Subcutaneous adipose tissue (tissue), 4 donors: ENCODE measurements around the gene RABGAP1. TPM values are rescaled to one million over a fixed set of nuclear protein-coding genes. Genes with fewer than 3 reads are reported as not detected.

Experiments
- total RNA-seq, 4 donors: library from RNA; depleted of rRNA; stranded (reverse); fragments of >200 nt; gene quantifications; one replicate each; pipeline ENCODE4 v1.1.0, GENCODE V29; 2016
- TF ChIP-seq, protein P1 (sequence below): fragments of 450-650 bp; IDR thresholded peaks from one replicate; pipeline ENCODE4 v1.5.1; 2016; ENCODE audit warnings: low read depth, mild to moderate bottlenecking, control low read depth, antibody characterized with exemption, moderate library complexity

The RABGAP1 gene
- total RNA-seq, 4 donors from 2014 or later: 47.4 to 65.4 (median 52.8) TPM

DNA sequence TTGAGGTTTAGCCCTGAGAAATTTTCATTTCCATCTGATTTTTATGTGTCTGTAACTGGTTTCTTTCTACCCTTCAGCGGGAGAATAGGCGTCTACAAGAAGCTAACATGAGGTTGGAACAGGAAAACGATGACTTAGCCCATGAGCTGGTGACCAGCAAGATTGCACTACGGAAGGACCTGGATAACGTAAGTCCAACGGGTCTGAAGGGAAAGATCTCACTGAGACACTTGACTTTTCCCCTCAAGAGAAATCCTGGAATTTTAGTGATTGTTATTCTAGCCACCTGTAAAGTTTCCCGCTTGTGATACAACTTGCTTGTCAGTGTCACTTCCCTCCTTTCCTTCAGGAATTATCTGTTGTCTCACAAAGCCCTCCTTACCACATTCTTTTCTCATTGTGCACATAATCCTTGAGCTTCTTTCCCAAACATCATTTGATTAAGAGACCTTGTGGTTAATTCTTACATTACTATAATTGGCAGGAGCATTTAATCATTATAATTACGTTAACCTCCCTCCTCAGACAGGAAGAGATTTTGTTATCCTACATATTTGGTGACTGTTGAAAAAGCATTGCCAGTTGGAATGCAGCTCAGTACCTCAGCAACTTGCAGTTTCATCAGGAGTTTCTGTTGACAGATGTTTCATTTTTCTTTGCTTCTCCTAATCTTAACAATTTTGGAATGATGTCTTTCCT, 149.5 kb downstream of the RABGAP1 start:
- TF ChIP-seq, protein P1, sequence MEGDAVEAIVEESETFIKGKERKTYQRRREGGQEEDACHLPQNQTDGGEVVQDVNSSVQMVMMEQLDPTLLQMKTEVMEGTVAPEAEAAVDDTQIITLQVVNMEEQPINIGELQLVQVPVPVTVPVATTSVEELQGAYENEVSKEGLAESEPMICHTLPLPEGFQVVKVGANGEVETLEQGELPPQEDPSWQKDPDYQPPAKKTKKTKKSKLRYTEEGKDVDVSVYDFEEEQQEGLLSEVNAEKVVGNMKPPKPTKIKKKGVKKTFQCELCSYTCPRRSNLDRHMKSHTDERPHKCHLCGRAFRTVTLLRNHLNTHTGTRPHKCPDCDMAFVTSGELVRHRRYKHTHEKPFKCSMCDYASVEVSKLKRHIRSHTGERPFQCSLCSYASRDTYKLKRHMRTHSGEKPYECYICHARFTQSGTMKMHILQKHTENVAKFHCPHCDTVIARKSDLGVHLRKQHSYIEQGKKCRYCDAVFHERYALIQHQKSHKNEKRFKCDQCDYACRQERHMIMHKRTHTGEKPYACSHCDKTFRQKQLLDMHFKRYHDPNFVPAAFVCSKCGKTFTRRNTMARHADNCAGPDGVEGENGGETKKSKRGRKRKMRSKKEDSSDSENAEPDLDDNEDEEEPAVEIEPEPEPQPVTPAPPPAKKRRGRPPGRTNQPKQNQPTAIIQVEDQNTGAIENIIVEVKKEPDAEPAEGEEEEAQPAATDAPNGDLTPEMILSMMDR: no peak

DNA sequence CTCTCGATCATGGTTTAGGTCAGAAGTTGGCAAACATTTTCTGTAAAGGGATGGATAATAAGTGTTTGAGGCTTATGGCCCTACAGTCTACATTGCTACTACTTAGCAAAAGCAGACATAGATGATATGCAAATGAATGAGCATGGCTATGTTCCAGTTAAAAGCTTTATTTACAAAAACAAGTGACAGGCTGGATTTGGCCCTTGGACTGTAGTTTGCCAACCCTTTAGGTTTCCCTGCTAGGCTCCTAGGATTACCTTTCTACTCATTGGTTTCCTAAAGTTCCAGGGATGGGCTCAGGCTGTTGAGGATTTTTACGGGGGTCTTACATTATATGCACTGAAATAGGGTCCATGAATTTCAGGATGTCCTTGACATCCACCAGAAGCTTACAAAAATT, 150.1 kb downstream of the RABGAP1 start:
- TF ChIP-seq, protein P1: no peak

DNA sequence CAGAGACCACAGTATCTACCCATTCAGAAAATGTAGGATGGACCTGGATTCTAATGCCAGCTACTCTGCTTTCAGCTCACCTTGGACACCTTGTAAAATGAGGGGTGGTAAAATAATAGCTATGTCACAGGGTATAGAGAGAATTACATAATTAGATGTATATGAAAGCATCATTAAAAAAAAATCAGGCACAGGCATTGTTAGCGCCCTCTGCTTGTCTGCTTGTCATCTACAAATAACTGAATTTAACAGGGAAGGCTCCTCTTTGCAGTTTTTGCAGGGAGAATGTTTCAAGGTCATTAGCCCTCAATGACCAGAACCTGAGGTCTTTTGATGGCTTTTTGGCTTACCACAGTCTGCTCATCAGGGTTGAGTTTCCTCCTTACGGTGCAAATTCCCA, 150.6 kb downstream of the RABGAP1 start:
- TF ChIP-seq, protein P1: no peak

DNA sequence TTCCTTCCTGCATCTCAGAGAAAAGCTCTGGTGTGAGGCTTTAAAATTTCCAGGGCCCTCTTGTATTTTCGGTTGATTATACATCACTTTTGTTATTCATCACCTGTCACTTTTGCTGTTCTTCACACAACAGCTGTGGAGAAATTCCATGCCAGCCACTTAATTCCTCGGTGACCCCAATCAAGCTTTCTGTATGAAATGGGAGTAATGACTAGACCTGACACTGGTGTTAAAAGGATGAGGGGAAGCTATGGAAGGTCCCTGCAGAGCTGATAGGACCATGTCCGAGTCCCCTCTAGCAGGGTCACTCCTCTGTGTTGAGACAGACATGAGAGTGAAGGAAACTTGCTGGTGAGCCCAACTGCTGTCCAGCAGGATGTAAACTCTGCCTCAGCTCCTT, 152.3 kb downstream of the RABGAP1 start:
- TF ChIP-seq, protein P1: no peak

DNA sequence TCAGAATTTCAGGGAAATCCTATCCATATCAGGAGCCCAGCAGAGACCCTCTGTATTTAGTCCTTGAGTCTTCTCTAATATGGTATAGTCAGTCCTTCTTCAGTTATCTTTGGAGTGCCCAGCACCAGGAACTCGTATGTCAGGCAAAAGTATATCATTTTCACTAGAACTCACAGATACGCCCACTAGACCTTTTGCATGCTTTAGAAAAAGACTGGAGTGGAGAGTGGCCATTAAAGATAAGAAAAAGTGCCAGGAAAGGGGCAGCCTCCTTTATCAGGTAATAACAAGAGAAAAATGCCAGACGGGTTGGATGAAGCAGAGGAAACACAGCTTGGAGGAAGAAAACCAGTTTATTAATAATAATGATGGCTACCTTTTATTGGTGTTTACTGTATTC, 156.2 kb downstream of the RABGAP1 start:
- TF ChIP-seq, protein P1: no peak

DNA sequence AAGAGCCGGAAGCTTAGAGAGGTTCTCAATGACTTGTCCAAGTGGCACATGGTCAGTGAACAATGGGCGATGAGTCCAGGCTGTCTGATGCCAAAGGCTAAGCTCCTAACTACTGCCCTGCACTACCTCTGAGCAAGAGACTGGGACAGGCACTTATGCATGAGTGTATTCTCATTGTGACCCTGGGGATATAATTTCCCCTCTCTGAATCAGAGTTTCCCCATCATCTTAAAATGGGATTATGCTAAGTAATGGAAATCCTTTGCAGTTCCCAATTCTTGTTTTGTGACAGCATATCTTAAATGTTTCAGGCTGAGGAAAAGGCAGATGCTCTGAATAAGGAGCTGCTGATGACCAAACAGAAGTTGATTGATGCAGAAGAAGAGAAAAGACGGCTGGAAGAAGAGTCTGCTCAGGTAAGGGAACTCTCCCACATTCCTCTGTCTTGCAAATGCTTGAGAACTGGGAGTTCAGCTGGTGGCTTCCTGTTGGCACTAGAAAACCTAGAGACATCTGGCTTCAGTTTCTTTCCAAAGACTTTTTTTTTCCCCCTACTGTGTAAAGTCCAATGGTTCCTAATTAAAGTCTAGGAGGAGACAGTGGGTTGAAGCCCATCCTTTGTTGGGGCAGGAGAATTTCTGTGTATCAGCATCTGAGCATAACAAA, 156.7 kb downstream of the RABGAP1 start:
- TF ChIP-seq, protein P1: no peak

DNA sequence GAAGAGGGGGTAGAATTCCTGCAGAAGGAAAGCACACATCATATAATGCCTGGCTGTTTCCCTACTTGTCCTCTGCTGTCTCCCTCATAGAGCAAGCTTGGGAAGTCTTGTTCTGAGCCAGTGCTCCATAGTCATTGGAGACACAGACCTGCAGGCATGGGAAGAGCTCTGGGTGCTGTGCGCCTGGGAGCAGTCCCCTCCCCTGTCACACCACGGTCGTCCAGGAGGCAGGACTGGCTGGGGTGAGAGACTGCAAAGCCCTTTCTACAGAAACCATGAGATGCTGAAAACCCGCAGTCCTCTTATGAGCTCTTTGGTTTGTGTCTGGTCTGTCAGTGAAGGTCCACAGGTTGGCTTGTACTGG, 157.3 kb downstream of the RABGAP1 start:
- TF ChIP-seq, protein P1: no peak
